GM04503 (cell line): ENCODE measurements around the gene CAPN11.

ENCODE experiments used
- DNase-seq: peaks from one replicate; pipeline ENCODE4 v3.0.0-alpha.2; 2012; ENCODE audit warnings: low read depth

CAPN11 gene

GRCh38 chr6:44158770-44159228 is at the start of gene CAPN11:
CAPN11 (plus strand) TSS chr6:44158820; CDS start chr6:44158849, 29 bp downstream.
- no peak for DNase-seq

GRCh38 chr6:44109212-44109611 is 49.4 kb upstream of the CAPN11 start:
- no peak for DNase-seq

GRCh38 chr6:44110005-44110676 is 48.5 kb upstream of the CAPN11 start:
- DNase-seq: no peak

DNA sequence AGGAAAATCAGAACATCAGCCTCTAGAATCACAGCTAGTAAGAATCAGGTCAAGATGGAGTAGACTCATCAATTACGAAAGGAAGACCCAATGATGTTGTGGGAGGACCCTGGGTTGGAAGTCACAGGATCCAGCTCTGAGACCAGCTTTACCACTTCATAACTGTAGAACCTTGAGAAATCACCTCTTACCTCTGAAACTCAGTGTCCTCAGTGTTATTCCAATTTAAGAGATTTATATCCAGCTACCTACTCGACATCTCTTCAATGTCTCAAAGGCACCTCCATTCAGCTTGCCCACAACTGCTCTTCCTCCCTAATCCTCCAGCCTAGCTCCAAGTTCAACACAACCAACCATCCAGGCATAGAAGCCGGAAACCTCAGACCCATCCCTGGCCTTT is 47.7 kb upstream of the CAPN11 start:
- no peak for DNase-seq

- DNase-seq: no peak
These were observed 46.9 kb upstream of the CAPN11 start for GRCh38 chr6:44111434-44112417.

DNA sequence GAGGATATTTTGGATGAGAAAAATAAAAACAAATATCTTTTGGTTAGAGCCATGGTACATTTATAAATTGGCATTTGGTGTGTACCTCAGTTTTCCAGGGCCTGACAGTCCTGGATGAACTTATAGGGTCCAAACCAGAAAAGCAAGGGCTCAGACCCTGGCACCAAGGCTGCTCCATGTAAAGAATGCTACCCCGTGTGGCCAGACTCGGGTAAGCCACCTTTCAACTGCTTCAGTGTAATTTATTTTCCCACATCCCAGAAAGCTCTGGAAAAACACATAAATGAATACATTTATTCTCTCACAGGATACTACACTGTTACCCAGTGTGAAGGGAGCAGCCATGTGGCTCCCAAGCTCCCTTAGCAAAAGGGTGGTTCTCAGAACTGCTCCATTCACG is 45.2 kb upstream of the CAPN11 start:
- no peak for DNase-seq

DNA sequence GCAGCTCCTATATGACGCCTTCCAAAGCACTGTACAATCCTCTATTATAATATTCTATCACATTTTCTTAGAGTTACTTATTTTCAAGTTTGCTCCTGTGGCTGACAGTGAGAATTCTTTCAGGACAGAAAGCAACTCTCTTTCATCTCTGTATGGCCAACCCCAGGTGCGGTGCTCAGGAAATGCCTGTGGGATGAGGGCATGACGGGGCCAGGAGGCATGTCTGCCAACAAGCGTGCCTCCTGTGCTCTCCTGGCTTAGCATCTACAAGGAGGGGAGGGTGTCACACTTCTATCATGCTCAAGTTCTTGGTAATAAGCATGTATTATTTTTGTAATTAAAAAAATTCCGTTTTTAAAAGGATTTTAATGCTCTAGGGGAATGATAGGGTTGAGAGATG is 42.8 kb upstream of the CAPN11 start:
- no peak for DNase-seq

GRCh38 chr6:44116641-44117382 is 41.8 kb upstream of the CAPN11 start:
- peak; percentile 82 for DNase-seq

GRCh38 chr6:44117397-44118128 is 41.1 kb upstream of the CAPN11 start:
- no peak for DNase-seq

DNA sequence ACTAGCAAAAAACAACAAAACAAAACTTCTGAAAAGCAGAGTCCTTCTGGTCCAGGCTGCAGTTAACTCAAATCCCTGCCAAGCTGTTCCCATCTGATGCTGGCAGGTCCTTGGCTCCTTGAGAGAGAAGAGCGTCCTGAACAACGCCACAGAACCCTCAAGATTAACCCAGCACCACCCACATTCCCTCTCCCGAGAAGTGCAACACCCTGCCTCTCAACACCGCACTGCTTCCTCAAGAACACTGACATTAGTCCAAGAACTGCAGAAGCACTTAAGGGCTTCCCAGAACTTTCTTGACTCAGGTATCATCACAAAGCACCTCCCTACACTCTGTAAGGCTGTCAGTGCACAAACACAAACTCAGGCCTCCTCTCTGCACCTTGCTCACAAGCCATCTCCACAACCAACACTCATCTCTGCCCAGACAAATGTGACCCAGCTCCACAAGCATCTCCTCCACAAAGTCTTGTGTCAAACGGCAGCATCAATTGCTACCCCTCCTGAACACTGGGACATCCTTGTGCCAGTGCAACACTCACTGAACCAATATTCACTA is 38.8 kb upstream of the CAPN11 start:
- no peak for DNase-seq

GRCh38 chr6:44120692-44121443 is 37.8 kb upstream of the CAPN11 start:
- no peak for DNase-seq

- DNase-seq: no peak
These were observed 35.8 kb upstream of the CAPN11 start for GRCh38 chr6:44122801-44123200.

GRCh38 chr6:44123544-44123943 is 35.1 kb upstream of the CAPN11 start:
- DNase-seq: no peak

DNA sequence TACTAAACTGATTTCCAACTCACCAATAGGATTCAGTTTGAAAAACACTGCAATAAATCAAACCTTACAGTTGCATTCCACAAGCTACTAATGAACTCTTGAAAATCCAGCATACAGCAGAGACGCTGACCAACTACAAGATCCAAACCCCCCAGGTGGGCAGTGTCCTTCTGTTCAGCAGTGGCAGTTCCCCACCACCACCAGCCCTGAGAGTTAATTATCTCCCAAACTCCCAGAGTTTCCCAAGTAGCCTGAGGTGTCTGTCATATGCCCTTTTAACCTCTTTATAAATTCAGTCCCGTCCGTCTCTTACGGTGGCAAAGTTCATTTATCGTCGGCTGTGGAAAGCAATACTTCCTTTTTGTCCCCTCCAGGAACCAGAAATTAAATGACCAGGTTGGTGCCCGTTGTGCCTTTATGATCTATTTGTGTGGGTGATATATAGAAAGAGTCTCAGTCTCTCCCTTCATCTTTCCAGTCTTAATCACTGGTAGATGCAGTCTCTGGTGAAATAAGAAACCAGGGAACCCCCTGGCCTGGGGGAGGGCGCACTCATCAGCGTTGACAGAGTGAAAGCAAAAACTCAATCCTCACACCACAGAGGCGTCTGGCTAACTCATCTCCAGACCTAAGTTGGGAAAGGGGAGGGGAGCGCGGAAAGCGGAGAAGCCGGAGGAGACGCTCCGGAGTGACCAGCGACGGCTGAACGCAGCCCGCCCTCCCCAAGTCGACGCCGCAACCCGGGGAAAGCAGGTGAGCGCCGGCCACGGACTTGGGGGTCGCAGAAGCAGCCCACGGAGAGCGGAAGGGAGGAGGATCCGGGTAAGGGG is 32.1 kb upstream of the CAPN11 start:
- no peak for DNase-seq

DNA sequence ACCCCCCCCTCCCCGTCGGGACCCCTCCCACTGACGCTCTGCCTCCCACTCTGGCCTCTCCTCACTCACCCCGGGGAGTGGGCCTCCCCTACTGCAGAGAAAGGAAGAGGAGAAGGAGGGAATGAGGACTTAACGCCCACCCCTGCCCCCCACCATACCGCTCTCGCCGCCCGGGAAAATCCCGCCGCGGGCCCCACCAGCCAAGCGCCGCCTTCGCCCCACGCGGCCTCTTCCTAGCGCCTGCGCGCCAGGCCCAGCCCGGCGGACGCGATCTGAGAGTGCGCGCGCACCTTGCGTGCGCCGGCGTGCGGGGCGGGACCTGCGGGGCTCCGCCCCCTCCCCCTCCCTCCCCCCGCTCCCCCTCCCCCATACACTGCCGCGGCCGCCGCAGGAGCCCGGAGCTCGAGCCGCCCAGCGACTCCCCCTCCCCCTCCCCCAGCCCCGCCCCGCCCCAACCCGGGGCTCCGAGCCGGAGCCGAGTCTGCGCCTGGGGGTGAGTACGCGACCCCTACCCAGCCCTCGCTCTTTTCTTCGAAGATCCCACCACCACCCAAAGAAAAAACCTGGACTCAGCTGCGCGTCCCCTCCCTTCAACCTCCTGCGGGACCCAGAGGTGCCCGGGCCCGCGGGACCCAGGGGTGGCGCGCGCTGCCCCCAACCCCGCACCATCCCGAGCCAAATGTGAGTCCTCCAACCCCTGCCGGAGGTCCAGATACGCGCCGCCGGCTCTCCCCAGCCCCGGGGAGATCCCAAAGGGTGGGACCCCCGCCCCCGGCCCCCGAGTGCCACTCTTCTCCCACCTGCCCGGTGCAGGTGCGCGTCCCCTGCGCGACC is 31.2 kb upstream of the CAPN11 start, which contains the start of the genes MRPL14 and TMEM63B:
Gene MRPL14, minus strand, starts transcription at position 267 of the 834 bp plus-strand sequence. CDS start 10,841 bp downstream, outside the sequence.
Gene TMEM63B, plus strand, starts transcription at position 369 of the 834 bp plus-strand sequence. CDS start 7,031 bp downstream, outside the sequence.
- no peak for DNase-seq

- DNase-seq: no peak
These were observed 30.4 kb upstream of the CAPN11 start for GRCh38 chr6:44128020-44128917.

GRCh38 chr6:44129841-44130322 is 28.7 kb upstream of the CAPN11 start:
- no peak for DNase-seq
